Inflammatory macrophage (primary cell): ENCODE measurements around the gene HIPK2.
"Not testable (repeated sequence)": the region's sequence is repeated elsewhere in the genome, so short reads cannot be mapped to it uniquely, and the experiment has no call there.

Source experiments
- DNase-seq, 2 donors: peaks; one replicate each; pipeline ENCODE4 v3.0.0-alpha.2; 2020 to 2022

The HIPK2 gene

DNA sequence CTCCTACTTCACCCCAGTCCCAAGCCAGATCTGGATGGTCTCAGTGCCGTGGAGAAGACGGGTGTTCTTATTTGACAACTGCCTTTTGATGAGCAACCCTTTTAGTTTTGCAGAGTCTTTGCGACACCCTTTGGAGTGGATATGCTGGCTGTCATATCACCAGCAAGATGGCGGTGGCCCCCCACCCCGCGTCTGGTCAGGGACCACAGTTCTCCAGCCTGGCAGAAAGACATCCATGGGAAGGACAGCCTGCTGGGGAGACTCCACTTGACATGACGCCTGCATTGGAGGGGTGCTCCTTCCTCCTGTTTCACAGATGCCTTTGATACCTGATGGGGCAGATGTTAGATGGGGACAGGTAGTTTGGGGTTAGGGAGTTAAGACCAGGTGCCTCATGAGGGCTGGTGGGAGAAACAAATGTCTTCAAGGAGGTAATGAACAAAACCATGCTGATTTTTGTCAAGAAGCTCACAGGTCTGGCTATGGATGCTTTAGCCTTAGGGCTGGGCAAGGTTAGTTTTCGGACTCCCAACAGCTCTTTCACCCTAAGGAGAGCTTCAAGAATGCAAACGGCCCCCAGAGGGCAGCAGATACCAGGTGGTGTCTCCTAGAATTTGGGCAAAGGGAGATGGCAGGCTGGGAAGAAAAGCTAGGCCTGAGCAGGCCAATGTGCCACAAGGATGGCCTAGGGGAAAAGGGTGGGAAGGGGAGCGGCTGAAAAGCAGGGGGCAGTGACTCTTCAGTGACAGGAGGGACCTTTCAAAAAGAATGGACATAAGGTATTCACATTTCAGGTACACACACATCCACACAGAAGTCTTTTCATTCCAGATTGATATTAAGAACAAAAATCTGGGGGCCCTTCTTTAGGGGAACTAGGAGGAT, 159.1 kb downstream of the HIPK2 start:
- peak; percentile 33 to 45 for DNase-seq

DNA sequence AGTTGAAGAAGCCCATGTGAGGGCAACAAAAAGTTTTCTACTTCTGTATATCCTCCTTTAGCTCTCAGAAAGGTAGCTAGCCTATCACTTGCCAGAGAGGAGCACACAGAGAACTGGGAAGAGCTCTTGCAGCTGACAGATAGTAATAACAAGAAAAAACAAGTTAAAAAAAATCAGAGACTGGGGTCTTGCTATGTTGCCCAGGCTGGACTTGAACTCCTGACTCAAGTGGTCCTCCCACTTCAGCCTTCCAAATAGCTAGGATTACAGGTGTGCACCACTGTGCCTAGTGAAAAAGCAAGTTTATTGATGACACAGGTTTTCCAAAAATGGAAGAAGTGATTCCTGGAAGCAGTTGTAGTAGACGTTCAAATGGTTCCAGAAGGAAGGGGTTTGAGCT, 160.7 kb downstream of the HIPK2 start:
- no peak for DNase-seq

DNA sequence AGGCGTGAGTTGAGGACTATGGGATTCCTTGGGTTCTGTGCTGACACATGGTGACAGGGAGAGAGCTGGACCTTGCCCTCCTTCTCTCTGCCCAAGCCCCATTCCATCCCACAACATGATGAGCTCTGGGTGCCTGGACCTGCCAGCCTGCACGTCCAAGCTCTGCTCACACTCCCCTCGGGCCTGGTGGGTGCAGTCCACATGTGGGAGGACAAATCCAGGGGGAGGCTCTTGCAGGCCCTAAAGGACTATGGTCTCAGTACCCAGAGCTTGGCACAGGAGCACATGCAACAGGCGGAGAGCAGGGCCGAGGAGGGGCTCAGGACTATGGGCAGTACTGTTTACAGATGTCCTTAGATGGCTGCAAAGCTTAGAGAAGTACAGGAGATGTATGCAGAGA, 162.9 kb downstream of the HIPK2 start:
- no peak for DNase-seq

DNA sequence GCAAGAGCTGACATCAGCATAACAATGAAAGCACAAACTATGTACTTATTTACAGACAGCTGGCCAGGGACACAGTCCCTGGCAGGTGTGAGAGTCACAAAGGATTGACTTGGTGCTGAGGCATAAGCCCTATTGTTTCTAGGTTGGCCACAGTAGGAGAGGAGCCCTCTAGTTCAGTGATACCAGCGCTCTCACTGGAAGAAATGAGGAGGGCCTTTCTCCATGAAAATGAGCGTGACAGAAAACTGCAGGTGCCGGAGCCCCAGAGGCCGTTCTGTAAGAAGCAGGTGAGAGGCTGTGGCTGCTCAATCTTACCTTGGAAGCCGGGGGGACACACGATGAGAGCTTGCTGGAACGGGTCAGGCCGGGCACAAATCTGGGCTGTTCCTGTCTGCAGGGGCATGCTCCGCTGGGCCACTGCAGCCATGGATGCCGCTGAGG, 163.8 kb downstream of the HIPK2 start:
- DNase-seq: no peak

DNA sequence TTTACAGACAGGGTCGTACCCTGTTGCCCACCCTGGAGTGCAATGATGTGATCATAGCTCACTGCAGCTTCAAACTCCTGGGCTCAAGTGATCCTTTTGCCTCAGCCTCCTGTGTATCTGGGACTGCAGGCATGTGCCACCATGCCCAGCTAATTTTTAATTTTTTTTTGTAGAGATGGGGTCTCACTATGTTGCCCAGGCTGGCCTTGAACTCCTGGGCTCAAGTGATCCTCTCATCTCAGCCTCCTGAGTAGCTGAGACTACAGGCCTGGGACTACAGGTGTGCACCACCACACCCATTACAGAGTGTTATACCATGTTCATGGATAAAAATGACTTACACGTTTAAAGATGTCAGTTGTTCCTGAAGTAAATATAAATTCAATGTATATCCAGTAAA, 166.2 kb downstream of the HIPK2 start:
- DNase-seq: not testable (repeated sequence)

DNA sequence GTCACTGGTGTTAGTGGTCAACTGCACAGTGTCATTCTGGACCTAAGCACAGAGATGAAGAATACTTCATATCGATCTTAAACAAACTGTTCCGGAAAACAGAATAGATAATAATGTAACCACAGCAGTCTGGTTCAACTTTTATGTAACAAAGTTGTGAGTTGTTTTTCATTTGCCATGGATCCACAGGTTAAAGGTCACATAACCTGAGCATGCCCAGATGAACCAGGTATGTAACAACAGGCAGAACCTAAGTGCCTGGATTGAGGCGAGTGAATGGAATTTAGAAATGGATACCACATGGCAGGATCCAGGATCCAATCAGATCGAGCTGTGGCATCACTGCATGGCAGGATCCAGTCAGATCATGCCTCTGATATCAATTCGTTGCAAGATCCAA, 167.2 kb downstream of the HIPK2 start:
- DNase-seq: no peak

DNA sequence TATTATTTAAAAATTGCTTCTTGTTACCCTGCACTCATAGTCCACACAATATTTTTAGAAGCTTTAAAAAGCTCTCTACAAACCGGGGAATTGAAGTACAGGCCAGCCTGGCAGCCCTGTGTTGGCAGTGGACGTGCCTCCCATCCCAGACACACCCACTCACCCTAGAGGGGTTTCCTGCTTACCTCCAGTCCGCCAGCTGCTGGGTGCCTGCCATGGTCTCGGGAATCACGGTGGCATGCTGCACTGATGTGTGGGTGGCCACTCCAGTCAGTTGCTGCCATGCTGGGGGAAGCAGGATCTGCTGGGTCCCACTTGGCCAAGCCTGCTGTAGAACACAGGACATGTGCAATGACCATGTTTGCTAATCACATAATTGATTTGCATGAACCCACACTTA, 173.9 kb downstream of the HIPK2 start:
- no peak for DNase-seq

DNA sequence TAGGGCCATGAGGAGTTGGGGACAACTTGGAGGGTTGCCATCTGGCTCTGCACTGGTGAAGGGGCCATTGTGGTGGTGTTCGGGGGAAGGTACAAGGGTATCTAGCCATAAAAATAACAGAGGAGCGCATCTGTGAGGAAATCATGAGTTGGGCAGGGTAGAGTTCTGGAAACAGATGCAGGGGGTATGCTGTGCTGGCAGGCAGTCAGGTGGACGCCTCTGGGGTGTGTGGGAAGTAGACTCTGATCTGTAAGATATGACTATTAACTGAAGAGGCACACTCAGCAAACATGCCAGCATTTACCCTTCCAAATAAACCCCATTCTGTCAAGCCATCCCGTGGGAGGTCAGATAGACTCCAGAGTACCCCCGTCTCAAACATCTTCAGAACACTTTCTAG, 174.5 kb downstream of the HIPK2 start:
- DNase-seq: no peak

DNA sequence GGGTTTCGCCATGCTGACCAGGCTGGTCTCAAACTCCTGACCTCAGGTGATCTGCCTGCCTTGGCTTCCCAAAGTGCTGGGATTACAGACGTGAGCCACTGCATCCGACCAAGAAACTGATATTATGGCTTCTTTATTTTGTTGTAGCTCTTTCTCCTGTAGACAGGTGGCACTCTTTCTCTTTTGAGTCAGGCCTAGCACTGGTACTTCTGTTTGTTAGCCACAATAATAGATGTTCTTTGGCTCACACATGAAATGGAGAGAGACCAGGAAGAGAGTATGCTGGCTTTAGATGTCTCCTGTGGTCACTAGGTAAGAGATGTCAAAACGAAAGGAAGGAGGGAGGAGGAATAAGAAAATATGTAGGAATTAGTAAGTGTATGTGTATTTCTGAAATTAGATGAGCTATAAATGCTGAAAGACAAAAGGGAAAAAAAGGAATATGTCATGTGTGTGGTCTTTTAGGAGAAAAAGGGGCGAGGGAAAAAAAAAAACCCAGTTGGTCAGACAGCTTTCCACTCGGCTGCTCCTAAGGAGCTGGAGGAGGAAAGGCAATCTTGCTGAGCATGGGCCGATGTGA, 175.6 kb downstream of the HIPK2 start:
- peak; percentile 30 to 33 for DNase-seq

DNA sequence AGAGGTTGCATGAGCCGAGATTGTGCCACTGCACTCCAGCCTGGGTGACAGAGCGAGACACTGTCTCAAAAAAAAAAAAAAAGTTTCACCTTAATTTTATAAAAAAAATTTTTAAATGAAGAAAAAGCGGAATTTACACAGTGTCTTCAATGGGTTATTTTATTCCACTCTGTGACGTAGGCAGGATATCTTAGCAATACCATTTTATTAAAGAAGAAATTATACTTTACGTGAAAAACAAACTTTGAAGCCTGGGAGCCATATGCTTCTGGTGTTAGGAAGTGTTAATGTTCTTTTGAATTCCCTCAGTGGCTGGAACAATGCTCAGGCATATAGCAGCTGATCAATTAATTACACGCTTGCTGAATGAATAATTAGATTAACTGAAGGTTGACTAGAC, 176.6 kb downstream of the HIPK2 start:
- no peak for DNase-seq

DNA sequence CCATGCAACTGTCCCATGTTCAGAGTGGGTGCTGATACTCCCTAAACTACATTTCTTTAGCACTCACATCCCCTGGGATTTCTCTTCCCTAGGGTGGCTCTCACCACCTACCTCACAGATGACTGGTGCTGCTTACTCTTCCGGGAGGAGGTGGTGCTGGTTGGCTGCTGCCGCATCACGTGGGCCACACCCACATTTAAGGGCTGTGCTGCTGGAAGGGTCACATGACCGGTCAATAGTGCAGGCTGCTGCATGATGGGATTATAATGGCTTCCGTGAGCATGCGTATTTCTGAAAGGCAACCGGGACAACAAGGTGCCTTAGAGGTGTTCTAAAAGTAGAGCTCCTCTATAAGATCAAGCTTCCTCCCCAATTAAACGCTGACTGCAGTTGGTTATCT, 177.5 kb downstream of the HIPK2 start:
- no peak for DNase-seq

DNA sequence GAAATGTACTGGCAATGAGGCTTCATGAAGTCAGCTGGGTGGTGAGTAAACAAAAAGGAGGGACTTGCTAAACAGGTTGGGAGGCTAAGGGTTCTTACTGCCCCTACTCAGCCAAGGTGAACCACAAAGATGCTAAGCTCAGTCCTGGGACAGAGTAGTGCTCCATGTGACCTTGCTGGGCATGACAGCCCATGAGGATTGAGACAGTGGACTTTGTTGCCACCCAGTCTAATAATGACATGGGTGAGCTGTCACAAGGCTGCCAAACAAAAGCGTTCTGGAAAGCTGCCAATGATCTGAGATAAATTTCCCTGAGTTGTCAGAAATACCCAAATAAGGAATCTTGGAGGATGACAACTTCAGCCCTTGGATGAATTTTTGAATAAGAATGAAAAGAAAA, 179.2 kb downstream of the HIPK2 start:
- DNase-seq: no peak

DNA sequence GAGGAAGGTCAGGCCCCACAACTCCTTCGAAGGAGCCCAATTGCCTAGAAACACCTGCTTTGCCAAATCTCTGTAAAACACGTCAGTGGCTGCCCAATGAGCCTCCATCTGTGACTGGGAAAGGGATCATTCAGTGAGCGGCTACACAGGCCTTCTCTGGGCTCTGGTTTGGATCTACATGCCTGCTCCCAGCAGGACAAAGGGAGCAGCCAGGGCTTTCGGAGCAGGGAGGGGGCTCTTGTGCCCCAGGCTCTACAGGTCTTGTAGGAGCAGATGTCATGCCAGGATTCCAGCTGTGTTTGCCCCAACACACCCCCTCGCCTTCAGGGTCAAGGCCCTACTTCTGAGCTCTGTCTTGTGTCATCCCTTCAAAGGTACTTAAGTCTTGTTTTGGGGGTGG, 180.8 kb downstream of the HIPK2 start:
- no peak for DNase-seq

DNA sequence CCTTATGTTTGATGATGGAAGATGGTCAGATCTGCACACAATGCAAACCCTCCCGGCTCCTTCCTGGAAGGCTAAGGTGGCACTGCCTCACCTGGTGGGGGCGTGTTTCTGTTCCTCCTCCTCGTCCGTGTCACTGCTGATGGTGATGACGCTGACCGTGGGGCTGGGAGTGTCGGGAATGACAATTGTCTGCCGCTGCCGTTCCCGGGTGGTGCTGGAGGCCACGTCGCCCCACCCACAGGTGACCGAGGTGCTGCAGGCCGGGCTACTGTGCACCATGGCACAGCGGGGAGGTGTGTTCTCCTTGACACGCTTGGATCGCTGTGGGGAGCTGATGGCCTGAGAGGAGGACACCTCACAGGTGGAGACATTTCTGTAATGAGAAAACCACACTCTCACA, 181.2 kb downstream of the HIPK2 start:
- no peak for DNase-seq

DNA sequence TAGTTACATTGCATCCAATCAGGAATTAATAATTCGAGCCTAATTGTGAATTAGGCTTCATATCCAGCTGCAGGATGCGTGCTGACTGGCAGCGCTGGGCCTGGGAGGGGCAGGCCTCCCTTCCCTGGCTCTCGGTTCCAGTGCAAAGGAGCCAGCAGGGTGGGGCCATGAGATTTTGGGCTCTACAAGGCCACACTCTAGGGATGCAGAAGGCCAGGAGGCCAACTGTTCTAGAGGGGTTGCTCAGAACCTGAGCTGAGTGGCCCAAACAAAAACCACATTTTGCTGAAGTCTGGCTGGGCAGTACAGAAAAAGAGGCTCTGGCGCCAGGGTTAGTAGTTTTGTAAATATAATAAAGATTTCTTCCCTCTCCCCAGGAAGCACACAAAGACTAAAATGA, 182.0 kb downstream of the HIPK2 start:
- no peak for DNase-seq

DNA sequence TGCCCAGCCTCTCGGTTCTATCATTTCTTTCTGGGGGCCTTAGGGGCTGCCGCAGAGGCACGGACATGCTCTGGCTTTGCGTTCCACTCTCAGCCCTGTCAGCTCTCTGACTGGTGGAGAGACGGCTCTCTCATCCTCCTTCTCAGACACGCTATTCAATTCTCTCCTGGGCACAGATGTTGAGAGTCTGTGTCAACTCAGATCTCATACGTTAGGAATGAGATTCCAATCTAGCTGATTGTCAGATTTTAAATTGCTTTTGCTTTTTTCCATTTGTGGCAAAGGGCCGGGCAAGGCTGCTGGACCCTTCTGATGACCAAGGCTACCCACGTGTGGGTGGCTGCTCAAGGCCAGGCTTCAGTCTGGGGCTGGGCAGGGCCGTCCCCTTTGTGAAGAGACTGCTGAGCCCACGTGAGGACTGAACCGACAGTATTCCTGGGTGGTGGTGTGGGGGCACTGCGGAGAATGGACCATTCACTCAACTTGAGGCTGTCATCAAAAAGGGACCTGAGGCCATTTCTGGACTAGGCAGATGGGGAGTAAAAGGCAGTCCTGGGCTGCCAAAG, 182.8 kb downstream of the HIPK2 start:
- DNase-seq: no peak

DNA sequence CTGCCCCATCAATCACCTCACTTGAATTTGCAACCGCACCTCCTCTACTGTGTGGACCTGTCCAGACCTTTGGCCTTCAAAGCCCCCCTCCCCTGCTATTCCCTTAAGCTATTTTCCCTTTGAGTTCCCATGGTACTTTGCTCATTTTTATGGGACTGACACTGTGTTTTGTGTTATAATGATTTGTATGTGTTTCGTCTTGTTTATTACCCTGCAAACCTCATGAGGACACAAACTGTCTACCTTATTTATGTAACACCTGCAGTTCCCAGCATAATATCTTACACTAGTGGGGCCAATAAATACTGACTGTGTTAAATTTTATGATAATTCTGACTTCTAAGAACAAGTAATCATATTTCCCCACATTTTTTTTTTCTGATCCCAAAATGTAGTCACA, 183.7 kb downstream of the HIPK2 start:
- DNase-seq: no peak

DNA sequence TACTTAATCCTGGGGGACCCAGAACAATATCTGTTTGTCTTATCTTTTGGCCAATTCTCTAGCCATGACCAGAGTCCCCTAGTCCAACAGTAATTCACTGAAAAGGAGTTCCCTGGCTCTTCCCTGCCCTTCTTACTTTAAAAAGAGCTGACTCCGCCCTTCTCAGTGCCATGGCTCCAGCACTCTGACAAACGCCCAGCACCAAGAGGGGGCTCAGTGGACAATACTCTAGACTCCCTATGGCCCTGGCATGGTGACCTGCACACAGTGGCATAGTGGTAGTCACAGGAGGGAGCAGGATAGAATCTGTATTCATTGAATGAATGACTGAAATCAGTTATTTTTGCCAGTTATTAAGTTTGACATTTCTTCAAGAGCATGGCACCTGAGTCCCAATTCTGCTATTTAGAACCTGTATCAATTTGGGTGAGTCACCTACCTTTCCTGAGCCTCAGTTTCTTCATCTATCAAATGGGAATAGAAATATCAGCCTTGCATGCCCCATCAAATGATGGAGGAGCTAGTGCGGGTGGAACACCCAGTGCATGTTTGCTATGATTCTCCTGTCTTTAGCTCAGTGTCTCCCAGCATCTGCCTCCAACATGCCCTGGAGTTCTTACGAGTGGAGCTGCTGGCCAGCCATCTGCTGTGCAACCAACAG, 184.9 kb downstream of the HIPK2 start:
- no peak for DNase-seq

DNA sequence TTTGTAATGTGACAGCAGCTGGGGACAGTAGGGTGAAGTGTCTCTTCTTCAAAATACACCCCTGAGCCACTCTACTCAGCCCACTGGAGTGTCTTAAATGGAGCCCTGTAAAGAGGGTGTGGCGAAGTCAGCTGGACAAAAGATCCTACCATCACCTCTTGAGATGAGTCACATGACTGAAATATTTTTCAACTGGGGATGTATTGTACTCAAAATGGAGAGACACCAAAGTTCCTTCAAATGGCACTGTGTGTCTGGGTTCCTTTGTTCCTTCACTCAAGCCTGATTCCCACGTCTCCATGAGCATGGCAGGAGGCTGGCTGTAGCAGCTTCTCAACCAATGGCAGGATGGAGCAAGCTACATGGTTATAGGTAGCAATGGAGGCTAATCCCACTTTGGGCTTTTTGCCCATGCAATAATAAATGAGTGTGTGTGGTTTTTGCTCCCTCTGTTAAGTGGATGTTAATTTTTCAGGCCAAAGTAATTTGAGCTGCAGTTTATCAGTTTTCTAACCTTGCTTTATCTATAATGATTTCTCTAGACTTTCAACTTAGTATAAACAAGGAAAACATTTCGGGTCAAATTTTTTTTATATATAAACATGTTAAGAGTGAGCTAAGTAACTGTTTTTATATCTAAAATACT, 186.1 kb downstream of the HIPK2 start:
- no peak for DNase-seq

DNA sequence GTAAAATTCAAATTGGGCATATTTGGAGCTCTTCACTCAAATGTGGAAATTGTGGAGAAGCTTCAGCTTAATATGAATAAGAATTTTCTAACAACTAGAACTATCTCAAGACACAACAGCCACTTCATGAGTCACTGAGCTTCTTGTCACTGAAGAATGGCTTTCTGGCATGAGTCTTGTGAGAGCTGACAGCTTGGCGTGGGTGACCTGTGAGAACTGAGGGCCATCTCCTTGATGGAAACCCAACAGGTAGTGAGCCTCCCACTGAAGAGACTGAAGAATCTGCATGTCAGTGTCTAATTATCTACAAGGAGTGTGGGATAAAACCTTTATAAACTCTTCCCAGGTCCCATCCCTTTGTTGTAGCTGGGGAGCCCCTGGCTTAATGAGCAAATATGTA, 188.3 kb downstream of the HIPK2 start:
- DNase-seq: peak in 1 of 2 donors; percentile 27

DNA sequence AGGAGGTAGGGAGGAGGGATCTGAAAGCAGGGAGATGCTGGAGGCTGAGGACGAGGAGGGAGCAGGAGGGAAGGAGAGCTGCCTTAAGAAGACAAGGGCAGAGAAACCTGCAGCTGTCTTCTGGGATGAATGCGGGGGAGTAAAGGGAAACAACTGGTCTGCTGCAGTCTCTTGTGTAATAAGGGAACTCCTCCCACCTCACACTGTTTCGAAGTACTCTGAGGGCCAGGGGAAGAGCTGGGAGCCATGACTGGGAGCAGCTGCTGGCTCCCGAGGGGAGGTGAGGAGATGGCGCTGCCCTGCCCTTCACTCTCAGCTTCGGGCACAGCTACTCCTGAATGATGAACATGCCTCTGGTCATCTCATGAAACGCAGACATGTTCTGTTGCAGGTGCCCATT, 189.2 kb downstream of the HIPK2 start:
- DNase-seq: peak; percentile 81 to 86

DNA sequence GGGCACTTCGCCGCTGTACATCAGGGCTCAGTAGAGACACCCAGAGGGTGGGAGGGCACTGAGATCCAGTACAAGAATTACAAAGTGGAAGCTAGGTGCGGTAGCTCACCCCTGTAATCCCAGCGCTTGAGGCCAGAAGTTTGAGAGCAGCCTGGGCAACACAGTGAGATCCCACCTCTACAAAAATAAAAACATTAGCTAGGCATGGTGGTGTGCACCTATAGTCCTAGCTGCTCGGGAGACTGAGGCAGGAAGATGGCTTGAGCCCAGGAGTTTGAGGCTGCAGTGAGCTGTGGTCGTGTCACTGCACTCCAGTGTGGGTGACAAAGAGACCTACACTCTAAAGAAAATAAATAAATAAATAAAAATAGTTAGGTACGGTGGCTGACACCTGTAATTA, 190.3 kb downstream of the HIPK2 start:
- no peak for DNase-seq

DNA sequence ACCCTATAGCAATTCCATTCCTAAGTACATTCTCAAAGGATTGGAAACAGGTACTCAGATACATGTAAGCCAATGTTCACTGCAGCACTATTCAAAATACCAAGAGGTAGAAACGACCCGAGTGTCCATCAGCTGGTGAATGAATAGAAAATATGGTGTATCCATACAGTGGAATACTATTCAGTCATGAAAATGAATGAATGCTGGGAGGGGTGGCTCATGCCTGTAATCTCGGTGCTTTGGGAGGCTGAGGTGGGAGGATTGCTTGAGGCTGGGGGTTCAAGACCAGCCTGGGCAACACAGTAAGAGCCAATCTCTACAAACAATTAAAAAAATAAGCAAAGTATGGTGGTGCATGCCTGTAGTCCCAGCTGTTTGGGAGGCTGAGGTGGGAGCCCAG, 191.5 kb downstream of the HIPK2 start:
- no peak for DNase-seq
